B cell (primary cell): ENCODE data around the gene ZMYND12.

Experiments used
- CTCF ChIP-seq: fragments of 200-600 bp; IDR thresholded peaks from one replicate; pipeline ENCODE4 v1.8.0; 2022; ENCODE audit warnings: antibody characterized with exemption, mild to moderate bottlenecking
- EZH2 ChIP-seq: IDR thresholded peaks from 2 replicates; pipeline ENCODE4 v1.6.1; 2012; ENCODE audit warnings: borderline replicate concordance, low read depth, mild to moderate bottlenecking, moderate library complexity, low read length; ENCODE audit not compliant: insufficient read depth, poor library complexity, severe bottlenecking

GRCh38 chr1:42434340-42434739 is 21.5 kb downstream of the ZMYND12 start:
- TF ChIP-seq CTCF, result no peak
- no peak for TF ChIP-seq EZH2
